NCI-H69 (cell line): ENCODE measurements around the gene PKHD1.

Experiments used
- DNase-seq: peaks from one replicate; lab custom pipeline; 2025; lab: John Stamatoyannopoulos, UW

The PKHD1 gene

DNA sequence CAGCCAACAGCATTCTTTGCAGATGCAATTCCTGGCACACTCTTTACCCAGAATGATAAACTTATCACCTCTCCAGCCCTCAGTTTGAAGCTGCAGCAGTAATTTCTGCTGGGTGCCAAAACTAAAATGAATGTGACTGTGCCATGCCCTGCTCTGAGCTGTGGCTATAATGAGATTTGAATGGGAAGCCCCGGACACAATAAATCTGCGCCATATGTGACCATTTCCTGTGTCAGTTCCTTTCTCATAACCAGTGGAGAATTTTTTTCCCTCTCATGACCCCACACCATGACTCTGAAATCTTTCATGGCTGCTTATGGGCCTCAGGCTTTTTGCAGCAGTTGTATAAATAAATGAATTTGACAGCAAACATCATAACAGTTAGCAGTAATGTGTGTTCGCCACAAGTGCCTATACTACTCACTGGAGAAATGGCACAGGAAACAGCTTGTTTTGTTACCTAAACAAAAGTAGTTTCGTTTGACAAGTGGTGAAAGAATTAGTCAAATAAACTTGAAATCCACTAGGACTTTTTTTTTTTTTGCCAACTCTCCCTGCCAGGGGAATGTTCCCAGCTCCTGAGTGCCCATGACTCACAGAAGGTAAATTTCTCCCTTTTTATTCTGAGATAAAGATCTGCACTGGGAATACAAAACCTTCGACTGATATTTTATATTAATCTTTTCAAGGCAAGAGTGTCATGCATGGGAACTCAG lies 408.4 kb downstream of the PKHD1 start:
- DNase-seq: peak; percentile 92

DNA sequence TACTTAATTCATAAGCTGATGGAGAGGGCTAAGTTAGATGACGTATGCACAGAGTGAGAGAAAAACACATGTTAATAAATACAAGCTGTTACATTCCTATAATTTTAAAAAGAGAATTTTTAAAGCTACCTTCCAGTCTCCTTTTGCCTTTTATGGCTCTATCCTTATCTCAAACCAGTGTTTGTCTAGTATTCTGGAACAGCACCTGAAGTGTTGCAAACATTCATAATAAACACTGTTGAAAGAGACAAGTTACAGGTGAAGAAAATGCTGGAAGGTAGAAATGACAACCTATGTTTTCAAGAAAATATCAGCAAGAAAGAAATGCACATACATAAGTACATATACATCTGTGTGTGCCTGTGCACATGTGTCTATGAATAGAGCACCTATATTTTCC lies 409.1 kb downstream of the PKHD1 start:
- no peak for DNase-seq

DNA sequence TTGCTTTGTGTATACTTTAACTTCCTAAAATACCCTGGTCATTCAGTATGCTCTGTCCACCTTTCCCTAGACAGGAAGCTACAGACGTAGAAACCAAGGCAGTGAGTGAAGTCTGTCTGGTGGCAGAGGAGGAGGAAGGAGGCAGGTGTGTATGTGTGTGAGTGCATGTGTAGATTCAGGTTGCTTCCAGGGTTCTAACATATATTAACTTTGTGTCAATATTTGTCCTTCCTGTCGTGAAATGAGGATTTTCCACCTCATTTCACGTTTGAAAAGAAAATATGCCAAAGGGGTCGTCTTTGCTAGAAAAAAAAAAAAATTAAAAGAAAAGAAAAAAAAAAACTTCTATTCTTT lies 411.5 kb downstream of the PKHD1 start:
- peak; percentile 80 for DNase-seq

DNA sequence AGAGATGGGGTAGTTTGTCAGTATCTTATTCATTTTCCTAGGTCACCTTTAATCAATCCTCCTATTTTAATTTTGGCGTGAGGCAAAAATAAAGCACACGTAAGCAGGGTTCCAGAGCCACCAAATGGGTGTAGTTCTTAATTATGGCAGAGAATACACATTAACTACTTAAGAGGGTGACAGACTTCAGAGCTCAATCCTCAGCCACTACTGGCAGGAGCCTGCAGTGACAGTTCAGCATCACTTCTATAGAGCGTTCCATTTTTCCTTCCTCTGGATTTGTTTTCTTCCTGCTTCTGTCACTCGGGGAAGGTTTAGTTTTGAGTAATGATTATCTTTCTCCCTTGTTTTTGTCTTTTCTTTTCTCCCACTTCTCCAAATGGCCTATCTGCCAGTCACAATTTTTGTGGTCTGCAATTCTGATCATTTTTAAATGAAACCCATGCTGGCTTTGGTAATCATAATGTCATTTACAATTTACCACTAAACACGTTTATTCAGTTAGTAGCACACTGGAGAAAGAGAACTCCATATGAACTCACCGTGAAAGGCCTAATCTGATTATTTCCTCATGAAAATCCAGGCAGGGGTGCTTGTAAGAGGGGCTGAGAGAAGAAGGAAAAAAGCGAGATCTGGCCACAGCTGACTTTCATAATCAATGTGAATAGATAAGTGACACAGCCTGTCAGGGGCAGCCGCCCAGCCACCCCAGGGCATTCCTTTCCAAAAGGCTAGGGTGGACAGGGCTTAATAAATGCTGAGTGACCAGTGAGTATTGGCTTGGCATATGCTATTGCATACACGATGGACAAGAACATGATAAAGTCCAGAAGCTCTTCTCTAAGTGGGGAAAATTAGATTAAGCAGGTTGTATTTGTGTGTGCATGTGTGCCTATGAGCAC lies 412.1 kb downstream of the PKHD1 start:
- DNase-seq: peak; percentile 9

DNA sequence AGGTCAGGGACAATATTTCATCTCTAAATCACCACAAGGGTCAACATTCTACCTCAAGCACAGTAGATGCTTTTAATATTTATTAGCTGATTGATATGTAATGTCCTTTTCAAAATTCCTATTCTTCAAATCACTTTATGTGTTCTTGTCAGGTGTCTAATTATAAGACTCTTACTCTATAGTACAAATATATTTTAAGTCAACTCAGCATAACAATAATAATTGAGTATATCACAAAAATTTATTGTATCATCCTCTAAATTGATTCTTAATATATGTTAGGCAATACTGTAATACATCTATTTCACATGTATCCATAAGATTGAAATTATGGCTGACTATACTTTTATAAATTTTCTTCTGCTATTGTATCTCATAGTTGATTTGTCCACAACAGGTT lies 423.9 kb downstream of the PKHD1 start:
- no peak for DNase-seq

DNA sequence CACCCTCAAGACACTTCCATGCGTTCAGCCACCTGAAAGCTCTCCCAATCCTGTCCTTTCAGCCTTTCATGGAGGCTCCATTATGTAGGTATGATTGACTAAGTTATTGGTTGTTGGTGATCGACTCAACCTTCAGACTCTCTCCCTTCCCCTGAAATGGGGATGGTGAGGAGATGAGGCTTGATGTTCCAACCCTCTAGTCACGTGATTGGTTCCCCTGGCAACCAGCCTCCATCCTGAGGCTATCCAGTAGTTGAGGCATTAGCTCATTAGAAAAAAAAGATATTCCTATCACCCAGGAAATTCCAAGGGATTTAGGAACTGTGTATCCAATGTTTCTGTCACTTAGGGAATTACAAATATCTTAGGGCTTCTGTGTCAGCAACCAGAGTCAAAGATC lies 426.6 kb downstream of the PKHD1 start:
- no peak for DNase-seq

DNA sequence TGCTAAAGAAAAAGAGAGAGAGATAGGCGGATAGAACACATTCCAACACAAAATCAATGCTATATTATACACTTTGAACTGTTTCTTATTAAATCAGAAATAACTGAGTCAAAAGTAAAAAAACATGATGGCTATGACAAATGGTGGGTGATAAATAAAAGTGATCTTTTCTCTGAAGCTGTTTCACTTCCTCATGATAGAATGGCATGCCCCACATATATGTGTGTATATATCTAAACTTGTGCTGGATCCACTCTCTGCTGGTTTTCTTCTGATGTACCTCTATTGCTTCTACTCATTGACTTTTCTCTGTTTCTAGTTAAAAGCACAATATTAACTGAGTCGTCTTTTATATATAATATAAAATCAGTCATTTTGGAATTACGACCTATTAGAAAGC lies 429.9 kb downstream of the PKHD1 start:
- DNase-seq: no peak

DNA sequence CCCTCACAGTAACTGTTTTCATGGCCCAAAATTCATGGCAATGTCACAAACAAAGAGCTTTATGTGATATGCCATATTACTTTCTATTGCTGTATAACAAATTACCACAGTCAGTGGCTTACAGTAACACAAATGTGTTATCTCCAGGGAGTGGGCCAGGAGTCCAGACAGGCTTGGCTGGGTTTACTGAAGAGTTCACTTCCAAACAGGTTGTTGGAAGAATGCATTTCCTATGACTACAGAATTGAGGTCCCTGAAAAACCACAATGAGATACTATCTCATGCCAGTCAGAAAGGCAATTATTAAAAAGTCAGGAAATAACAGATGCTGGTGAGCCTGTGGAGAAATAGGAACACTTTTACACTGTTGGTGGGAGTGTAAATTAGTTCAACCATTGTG lies 431.9 kb downstream of the PKHD1 start:
- no peak for DNase-seq

DNA sequence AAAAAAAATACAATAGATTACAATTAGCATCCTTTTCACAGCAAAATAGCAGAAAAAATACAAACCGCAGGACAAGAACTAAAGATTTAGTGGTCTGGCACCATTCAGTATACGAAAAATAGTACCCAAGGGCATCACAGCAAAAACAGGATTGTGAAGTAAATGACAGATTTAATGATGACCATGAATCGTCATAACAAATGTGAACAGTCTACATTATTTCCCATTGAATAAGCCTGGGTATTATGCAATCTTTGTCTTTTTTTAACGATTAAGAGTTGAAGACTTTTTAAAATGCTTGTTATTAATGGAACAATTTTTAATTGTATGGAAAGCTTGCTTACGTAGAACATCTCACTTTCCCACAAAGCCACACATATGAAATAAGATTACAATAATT lies 432.8 kb downstream of the PKHD1 start:
- no peak for DNase-seq

DNA sequence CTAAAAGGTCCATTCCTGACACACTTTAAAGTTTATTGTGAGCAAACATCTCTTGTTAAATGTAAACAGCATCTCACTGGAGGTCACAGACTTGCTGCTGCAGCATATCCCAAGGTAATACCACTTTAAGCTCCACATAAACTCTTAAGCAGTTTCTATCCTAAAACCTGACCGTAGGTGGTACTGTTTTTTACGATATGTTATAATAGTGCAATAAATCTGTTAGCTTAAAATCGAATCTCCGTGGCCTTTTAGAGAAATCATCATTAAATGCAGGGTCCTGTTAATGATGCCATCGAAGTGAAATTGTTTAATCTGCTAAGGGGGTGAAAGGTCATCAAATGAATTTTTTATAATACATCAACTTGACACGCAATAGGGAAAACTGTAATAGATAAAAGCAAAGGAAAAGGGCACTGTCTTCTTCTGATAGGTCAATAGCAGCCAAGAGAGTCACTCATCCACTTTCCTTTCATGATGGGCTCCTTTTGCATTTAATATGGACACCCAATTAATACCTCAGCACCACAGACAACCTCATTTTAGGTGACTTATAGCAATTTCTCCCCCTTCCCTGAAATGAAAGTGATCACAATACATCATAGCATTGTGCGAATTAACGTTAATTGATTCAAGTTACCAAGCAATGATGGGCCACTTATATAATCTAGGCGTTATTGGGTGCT lies 436.1 kb downstream of the PKHD1 start:
- DNase-seq: no peak

DNA sequence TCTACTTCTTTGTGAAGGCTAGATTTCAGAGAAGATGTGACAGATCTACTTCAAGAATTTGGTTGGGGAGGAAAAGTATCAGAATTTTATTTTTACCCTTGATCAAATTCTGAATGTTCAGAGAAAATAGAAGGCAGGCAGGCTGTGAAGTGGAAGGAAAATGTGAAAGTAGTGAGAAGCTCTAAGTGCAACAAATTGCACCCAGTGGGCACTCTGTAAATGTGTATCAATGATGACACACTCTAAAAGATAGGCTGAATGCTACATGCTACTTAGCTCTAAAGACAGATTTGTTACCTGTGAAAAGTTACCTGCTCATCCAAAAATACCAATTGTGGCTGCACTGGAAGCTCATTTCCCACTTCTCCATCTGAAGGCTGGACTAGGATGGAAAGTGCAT lies 438.6 kb downstream of the PKHD1 start:
- no peak for DNase-seq

DNA sequence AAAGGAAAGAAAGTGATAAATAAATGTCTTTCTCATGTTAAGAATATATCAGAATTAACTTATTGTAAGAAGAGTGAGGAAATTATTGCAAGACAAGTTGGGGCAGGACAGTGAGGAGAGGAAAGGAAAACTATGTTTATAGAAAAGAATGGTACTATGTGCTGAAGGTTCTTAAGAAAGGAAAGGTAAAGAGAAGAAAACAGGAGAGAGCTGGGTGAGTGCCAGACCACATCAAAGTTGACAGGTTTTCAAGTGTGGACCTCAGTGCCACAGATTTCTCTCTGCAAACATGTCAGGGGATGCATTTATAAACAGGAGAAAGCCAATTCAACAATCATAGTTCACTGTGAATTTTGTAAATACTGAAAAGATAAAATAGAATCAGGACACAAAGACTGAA lies 439.2 kb downstream of the PKHD1 start:
- DNase-seq: no peak

DNA sequence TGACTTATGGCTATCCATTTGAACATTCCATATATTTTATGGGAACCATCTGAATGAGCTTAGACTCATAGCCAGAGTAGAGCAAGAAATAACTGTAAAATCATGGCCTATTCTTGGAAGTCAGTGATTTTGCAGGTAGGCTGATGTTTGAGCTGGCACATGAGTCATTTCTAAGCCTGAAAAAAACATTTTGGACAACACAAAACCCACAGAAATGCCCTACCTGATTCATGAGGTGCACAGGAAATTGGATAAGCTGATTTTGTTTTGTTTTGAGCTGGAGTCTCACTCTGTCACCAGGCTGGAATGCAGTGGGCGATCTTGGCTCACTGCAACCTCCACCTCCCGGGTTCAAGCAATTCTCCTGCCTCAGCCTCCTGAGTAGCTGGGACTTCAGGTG lies 443.0 kb downstream of the PKHD1 start:
- no peak for DNase-seq

DNA sequence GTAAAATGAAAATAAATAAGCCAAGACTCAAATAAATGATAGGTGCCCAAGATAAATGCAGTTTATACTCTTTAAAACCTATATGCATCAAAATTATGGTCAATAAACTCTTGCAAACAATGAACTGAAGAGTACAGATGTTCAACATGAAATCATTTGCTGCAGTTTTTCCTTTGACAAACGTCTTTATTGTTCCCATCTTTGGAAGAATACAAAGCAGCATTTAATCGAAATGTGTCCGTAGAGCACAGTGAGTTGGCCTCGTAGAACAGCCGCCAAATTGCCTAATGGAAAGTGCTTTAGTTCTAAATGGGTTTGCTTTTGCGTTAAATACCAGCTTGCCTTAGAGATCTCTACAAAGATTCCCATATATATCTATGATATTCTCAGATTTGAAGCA lies 447.4 kb downstream of the PKHD1 start:
- DNase-seq: no peak

DNA sequence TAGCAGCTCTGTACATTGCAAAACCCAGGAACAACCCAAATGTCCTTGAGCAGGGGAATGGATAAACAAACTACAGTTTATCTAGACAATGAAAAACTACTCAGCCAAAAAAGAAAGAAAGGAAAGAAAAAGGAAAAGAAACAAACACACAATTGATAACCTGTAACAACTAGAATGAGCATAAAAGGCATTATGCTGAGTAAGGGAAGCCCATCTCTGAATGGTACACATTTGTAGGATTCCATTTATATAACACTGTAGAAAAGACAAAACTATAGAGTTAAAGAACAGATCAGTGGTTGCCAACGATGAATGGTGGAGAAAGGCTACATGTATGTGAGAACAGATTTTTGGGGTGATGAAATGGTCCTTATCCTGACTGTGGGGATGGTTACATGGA lies 454.0 kb downstream of the PKHD1 start:
- DNase-seq: no peak

DNA sequence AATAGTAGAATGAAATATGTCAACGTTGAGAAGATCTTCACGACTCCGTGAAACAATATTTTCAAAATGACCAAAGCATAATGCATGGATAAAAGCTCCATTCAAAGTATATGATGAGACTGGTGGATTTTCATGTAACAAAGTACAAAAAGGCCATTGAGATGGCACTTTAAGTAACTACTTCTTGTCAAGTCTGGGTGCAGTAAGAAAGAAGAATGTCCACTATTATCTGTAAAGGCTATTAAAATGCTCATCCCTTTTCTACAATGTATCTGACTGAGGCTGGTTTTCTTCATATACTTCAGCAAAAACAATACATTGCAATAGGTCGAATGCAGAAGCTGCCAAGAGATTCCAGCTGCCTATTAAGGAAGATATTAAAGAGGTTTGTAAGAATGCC lies 457.4 kb downstream of the PKHD1 start:
- no peak for DNase-seq

DNA sequence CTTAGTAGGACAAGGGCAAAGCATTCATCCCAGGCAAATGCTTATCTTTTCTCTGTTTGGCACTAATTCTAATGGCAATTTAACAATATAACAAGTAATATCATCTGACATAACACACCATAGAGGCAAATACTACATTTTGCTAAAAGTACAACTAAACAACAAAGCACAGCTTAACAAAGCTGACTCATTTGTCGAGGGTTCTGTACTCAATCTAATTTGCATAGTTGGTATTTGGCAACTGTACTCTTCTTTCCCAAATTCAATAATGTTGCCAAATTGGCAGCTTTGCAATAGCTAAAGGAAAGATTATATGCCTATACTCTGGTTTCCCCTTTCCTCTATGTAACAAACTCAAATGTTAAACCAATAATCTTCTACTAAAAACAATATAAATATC lies 461.0 kb downstream of the PKHD1 start:
- DNase-seq: no peak

DNA sequence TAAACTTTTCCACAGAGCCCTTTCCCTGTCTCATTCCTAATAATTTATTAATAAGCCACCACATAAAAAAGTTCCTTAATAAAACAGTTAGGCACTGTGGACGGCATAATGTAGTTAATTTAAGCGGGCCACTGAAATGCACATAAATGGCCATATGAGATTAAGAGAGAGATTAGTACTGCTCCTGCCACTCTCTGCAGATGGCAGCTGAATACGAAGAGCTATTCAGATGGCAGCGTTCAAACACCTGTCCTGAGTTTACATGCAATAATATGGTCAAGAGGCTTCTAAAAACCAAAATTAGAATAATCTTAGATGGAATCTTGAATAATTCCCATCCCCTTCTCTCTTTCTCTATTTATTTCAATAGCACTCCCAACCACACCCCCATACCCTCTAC lies 461.8 kb downstream of the PKHD1 start:
- DNase-seq: no peak

DNA sequence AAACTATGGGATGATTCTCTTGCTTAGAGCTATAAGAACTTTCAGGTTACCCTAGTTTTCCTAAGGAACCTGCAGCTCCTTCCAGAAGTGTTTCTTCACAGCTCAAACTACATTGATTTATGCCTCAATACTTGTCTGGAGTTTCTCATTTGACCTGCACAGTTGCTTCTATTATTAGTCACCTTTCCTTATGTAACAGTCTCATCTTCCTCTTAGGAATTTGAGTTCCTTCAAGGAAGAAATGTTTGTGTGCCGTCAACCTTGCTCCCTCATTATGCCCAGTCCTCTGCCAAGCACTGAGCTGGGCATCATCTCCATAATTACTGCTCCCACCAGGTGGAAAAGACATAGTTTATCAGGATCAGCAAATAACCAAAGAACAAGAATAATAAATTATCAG lies 466.4 kb downstream of the PKHD1 start:
- no peak for DNase-seq

DNA sequence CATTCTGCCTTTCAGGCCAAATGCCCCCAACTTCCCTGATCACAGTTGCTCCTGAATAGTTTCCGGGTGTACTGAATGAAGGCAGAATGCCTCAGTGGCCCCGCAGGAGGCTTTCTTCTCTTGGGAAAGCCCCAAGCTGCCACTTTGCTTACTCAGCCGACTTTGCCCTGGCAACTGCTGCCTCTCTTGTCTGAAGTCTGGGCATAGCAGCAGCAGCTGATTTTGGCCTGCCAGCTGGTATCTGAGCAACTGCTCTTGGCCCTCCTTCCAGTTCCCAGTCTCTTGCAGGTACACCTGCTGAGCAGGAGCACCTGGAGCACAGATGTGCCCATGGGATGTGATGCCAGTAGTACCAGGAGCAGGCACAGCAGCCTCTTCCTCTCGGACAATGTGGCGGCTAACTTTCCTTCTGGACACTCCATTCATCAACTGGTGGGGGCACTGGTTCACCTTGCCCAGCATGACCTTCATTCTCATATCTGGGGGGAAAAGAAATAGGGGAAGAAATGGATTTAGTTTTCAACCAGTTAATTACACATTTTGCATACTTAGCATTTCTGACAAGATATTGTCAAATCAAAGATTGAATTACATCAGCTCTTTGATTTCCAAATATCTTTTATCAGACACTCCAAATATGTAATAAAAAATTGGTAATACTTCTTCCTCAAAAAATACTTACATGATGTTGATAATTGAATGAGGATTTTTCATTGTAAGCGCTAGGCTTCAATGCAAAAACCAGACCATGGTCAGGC lies 468.2 kb downstream of the PKHD1 start:
- peak; percentile 85 for DNase-seq

DNA sequence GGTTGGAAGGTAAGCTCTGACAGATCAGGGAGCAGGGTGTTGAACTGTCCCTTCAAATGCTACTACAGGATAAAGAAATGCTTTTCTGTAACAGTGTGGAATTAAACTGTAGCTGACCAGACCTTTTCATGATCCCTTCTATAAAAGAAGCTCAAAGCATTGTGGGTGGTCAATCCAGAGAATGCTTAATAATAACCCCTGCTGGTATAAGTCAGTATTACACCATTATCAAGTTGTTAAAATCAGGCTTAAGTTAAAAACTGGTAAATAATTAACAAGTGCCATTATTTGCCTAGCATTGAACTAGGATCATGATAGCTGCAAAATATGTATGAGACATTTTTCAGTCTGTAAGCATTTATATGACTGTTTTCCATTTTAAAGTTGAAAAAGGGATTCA lies 468.9 kb downstream of the PKHD1 start:
- peak; percentile 43 for DNase-seq

DNA sequence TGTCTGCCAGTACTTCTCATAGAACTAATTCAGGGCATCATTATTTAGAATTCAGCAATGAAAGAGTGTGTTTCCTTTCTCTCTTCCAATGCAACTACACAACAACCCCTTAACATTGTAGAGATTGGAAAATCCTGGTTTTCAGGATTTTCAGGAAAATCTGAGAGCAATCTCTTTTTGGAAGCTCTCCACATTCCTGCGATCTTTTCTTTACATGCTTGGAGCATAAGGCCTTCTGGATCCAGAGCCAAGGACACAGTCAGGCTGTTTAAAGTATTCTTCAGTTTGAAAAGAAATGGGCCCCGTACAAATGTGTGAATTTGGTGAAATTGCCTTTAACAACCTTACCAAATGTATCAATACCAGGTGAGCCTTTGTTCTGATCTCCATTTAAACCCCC lies 469.7 kb downstream of the PKHD1 start:
- no peak for DNase-seq
